CD4-positive, alpha-beta T cell (primary cell): Measurements from ENCODE around the gene RANBP10. TPM values are rescaled to one million over a fixed set of nuclear protein-coding genes. Genes with fewer than 3 reads are reported as not detected.

ENCODE experiments used
- ATAC-seq: fragments of 200-7000 bp; cut with Tn5 transposase; one replicate; pipeline ENCODE4 v1.10.0; 2022; ENCODE audit warnings: mild to moderate bottlenecking; ENCODE audit not compliant: poor library complexity
- CTCF ChIA-PET: fragments of 350-600 bp; sonication (Branson Sonifier 250); formaldehyde crosslinking; loops from one replicate; lab custom pipeline; 2021; ENCODE audit warnings: antibody characterized with exemption, inconsistent platforms; lab: Charles Lee
- POLR2A ChIA-PET: fragments of 350-600 bp; sonication (Branson Sonifier 250); formaldehyde crosslinking; loops from one replicate; lab custom pipeline; 2021; ENCODE audit warnings: antibody characterized with exemption, inconsistent platforms; lab: Charles Lee
- DNase-seq, 14 experiments: peaks; one replicate each; pipeline ENCODE4 v3.0.0-alpha.2; 2013 to 2020; ENCODE audit warnings: mixed read lengths in 2 of 14
- H3K27ac ChIP-seq, 2 donors: one replicate each; pipeline versions ENCODE4 v1.5.1 to v1.7.0; 2013; ENCODE audit warnings: low read length in 2 of 2, low read depth in 1 of 2, mild to moderate bottlenecking in 1 of 2
- H3K27me3 ChIP-seq, 2 experiments: 1 replicate in 1 of 2; 2 replicates in 1 of 2; pipeline versions ENCODE4 v1.6.1 to v1.7.0; 2013; ENCODE audit warnings: low read length in 2 of 2, control low read depth in 1 of 2, mild to moderate bottlenecking in 1 of 2, moderate library complexity in 1 of 2; ENCODE audit not compliant: insufficient read depth in 2 of 2, control insufficient read depth in 1 of 2
- H3K36me3 ChIP-seq: one replicate; pipeline ENCODE4 v1.6.1; 2013; ENCODE audit warnings: low read length, control low read depth; ENCODE audit not compliant: insufficient read depth
- H3K4me1 ChIP-seq: one replicate; pipeline ENCODE4 v1.6.1; 2013; ENCODE audit warnings: low read length, control low read depth; ENCODE audit not compliant: insufficient read depth
- H3K4me3 ChIP-seq: one replicate; pipeline ENCODE4 v1.5.1; 2013; ENCODE audit warnings: mild to moderate bottlenecking, low read length, moderate library complexity
- H3K9me3 ChIP-seq, 2 experiments: 1 replicate in 1 of 2; 2 replicates in 1 of 2; pipeline versions ENCODE4 v1.6.1 to v1.7.0; 2013; ENCODE audit warnings: low read length in 2 of 2, mild to moderate bottlenecking in 2 of 2, control low read depth in 1 of 2, moderate library complexity in 1 of 2; ENCODE audit not compliant: control insufficient read depth in 1 of 2, insufficient read depth in 1 of 2
- H3K27ac Mint-ChIP-seq: one replicate; pipeline ENCODE4 v1.8.0; 2020; ENCODE audit warnings: mixed read lengths
- H3K27me3 Mint-ChIP-seq: one replicate; pipeline ENCODE4 v1.8.0; 2021; ENCODE audit warnings: mixed read lengths
- H3K36me3 Mint-ChIP-seq: one replicate; pipeline ENCODE4 v1.8.0; 2021; ENCODE audit warnings: low read depth, mixed read lengths
- H3K4me1 Mint-ChIP-seq: one replicate; pipeline ENCODE4 v1.8.0; 2021; ENCODE audit warnings: low read depth, mixed read lengths
- H3K4me3 Mint-ChIP-seq: one replicate; pipeline ENCODE4 v1.8.0; 2020; ENCODE audit warnings: mild to moderate bottlenecking, mixed read lengths
- H3K9me3 Mint-ChIP-seq: one replicate; pipeline ENCODE4 v1.8.0; 2020; ENCODE audit warnings: mixed read lengths
- CTCF ChIP-seq: fragments of 200-600 bp; IDR thresholded peaks from one replicate; pipeline ENCODE4 v1.8.0; 2022; ENCODE audit warnings: antibody characterized with exemption, mild to moderate bottlenecking
- intact Hi-C, 2 experiments: fragments of 100-400 bp; cut with DNase I in 1 of 2; cut with micrococcal nuclease in 1 of 2; formaldehyde crosslinking; loops; one replicate each; pipeline versions ENCODE4 v1.15.1 to v1.9.0; 2023 to 2025; cut with DNase I, micrococcal nuclease
- total RNA-seq, 174 experiments: library from RNA in 2 of 174; stranded (reverse) in 2 of 174; gene quantifications; one replicate each; pipeline ENCODE4 v1.2.3 and lab custom pipeline; 2021 to 2026

RANBP10 gene
- total RNA-seq, 2 experiments from 2014 or later, result 12.0 to 13.6 TPM

GRCh38 chr16:67782567-67783352 is 23.6 kb downstream of the RANBP10 start:
- Histone ChIP-seq H3K27ac (no peak overlapping the region), H3K36me3 (peaks cover 2% of the 10 kb centered on the region), H3K27me3 (no peaks in the 10 kb centered on the region), H3K9me3 (no peaks in the 10 kb centered on the region), H3K4me3 (no peak overlapping the region), H3K4me1 (peaks cover 25% of the 10 kb centered on the region)
- H3K4me3 Mint-ChIP-seq, result no peak overlapping the region
- intact Hi-C loops, result no loop called here
- H3K27ac Mint-ChIP-seq, result peak overlapping the region; percentile 51
- no peaks in the 10 kb centered on the region for H3K27me3 Mint-ChIP-seq
- ATAC-seq (no peak), DNase-seq (no peak)
- no peak for TF ChIP-seq CTCF
- POLR2A ChIA-PET, result interaction anchor here (1.7 to 2.4 kb wide), 2 partner anchors 19 to 24 kb away, joined by 7 to 14 read pairs; partner anchors contain the start of genes RANBP10 and TSNAXIP1
- H3K4me1 Mint-ChIP-seq, result peaks cover 38% of the 10 kb centered on the region
- peaks cover 9% of the 10 kb centered on the region for H3K36me3 Mint-ChIP-seq
- CTCF ChIA-PET, result interaction anchor here (1.2 kb wide), 1 partner anchor 34 kb away, joined by 3 read pairs; no protein-coding TSS in a partner anchor
- H3K9me3 Mint-ChIP-seq, result no peaks in the 10 kb centered on the region

- Mint-ChIP-seq H3K27ac (peak overlapping the region; percentile 92), H3K9me3 (no peaks in the 10 kb centered on the region), H3K4me3 (peak overlapping the region; percentile 8), H3K36me3 (peaks cover 12% of the 10 kb centered on the region), H3K4me1 (peaks cover 42% of the 10 kb centered on the region), H3K27me3 (no peaks in the 10 kb centered on the region)
- Histone ChIP-seq H3K4me3 (no peak overlapping the region), H3K27me3 (no peaks in the 10 kb centered on the region), H3K9me3 (no peaks in the 10 kb centered on the region), H3K4me1 (peaks cover 25% of the 10 kb centered on the region), H3K36me3 (peaks cover 2% of the 10 kb centered on the region), H3K27ac (peak overlapping the region; percentile 49 to 56)
- intact Hi-C loops, result no loop called here
- ATAC-seq (peak; percentile 90), DNase-seq (peak in 7 of 14 experiments; percentile 2 to 31 (median 23))
- CTCF ChIA-PET, result interaction anchor here (1.8 kb wide), 1 partner anchor 35 kb away, joined by 5 read pairs; no protein-coding TSS in a partner anchor
- POLR2A ChIA-PET, result interaction anchor here (0.9 to 2.4 kb wide), 5 partner anchors 20 to 62 kb away, joined by 3 to 14 read pairs (median 7); partner anchors contain the start of genes GFOD2, RANBP10 and TSNAXIP1
- TF ChIP-seq CTCF, result no peak
Measured at GRCh38 chr16:67781565-67781921, 24.8 kb downstream of the RANBP10 start.

DNA sequence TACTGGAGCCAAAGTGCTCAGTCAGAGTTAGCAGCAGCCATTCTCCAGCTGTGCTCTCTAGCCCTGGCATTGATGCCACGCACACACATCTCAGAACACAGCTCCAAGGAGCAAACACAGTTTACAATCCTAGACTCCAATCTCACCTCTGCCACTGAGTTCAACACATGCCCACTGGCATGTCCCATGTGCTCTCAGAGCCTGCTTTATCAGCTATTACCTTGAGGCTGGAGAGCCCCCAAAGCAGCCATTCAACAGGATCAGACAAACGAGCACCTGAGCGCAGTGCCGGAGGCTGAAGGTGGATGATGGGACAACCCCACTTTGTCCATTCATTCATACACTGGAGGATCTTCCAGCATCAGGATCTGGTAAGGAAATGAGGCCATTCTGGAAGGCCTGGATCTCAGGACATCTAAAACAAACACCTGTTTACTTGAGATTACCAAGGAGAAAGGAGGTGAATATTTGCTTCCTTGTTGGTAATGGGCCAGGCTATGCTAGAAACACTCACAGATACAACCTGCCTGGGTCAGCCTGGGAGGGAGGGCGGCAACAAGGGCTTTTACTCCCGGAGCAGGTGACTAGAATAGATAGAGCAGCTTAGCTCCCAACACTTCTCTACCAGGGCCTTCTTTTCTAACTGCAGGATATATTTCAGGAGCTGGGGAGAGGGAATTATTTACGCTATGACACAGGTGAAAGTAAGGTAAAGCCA is 25.4 kb downstream of the RANBP10 start:
- Mint-ChIP-seq H3K4me1 (peaks cover 42% of the 10 kb centered on the region), H3K9me3 (no peaks in the 10 kb centered on the region), H3K27ac (peak overlapping the region; percentile 92), H3K4me3 (peak overlapping the region; percentile 8), H3K27me3 (no peaks in the 10 kb centered on the region), H3K36me3 (peaks cover 12% of the 10 kb centered on the region)
- no peak overlapping the region for H3K4me3 ChIP-seq
- peaks cover 2% of the 10 kb centered on the region for H3K36me3 ChIP-seq
- ATAC-seq (peak; percentile 41), DNase-seq (no peak)
- H3K4me1 ChIP-seq, result peaks cover 25% of the 10 kb centered on the region
- H3K27ac ChIP-seq, result peak overlapping the region; percentile 49 to 56
- CTCF ChIA-PET, result interaction anchor here (1.8 kb wide), 1 partner anchor 36 kb away, joined by 5 read pairs; no protein-coding TSS in a partner anchor
- no peaks in the 10 kb centered on the region for H3K27me3 ChIP-seq
- POLR2A ChIA-PET, result interaction anchor here (0.9 to 2.4 kb wide), 5 partner anchors 21 to 62 kb away, joined by 3 to 14 read pairs (median 7); partner anchors contain the start of genes GFOD2, RANBP10 and TSNAXIP1
- no peak for TF ChIP-seq CTCF
- intact Hi-C loops, result no loop called here
- H3K9me3 ChIP-seq, result no peaks in the 10 kb centered on the region
